Measurements from ENCODE around the gene CNTNAP2.

CNTNAP2 gene

GRCh38 chr7:148142660-148143248 lies 2026.2 kb downstream of the CNTNAP2 start:
- Histone ChIP-seq H3K27ac (ENCODE audit: insufficient read depth in 1 of 2, low read depth in 1 of 2, low read length in 2 of 2, poor library complexity in 1 of 2, severe bottlenecking in 2 of 2) (no peak overlapping the region), H3K4me1 (ENCODE audit: control extremely low read depth in 1 of 4, control insufficient read depth in 4 of 4, insufficient read depth in 4 of 4, low read length in 3 of 4) (no peaks in the 10 kb centered on the region), H3K4me3 (ENCODE audit: control insufficient read depth in 1 of 7, extremely low read depth in 1 of 7, insufficient read depth in 4 of 7, low read depth in 2 of 7, low read length in 6 of 7) (no peak overlapping the region), H3K27me3 (replicated peaks in 2 of 5; ENCODE audit: control insufficient read depth in 4 of 5, insufficient read depth in 5 of 5, low read length in 4 of 5) (peaks cover 0 to 3% (median 0%) of the 10 kb centered on the region in 5 experiments), H3K9me3 (ENCODE audit: control extremely low read depth in 1 of 5, control insufficient read depth in 4 of 5, insufficient read depth in 2 of 5, low read depth in 1 of 5, low read length in 4 of 5) (peaks cover 0 to 5% (median 4%) of the 10 kb centered on the region in 5 experiments), H3K36me3 (ENCODE audit: control insufficient read depth in 4 of 4, insufficient read depth in 4 of 4, low read length in 3 of 4) (no peaks in the 10 kb centered on the region)
- POLR2A ChIA-PET: no interaction called here
- WGBS (ENCODE audit: insufficient coverage): 59% methylated on average over 3 of the region's 4 CpGs
- peak; percentile 33 to 60 (median 52) for DNase-seq
- CTCF ChIA-PET: interaction anchor here (0.8 to 1.9 kb wide), 5 partner anchors 12 to 595 kb away, joined by 3 to 9 read pairs (median 3); no protein-coding TSS in a partner anchor

GRCh38 chr7:148144827-148145226 lies 2028.2 kb downstream of the CNTNAP2 start:
- peaks cover 0 to 4% (median 3%) of the 10 kb centered on the region in 5 experiments for H3K9me3 ChIP-seq (ENCODE audit: control extremely low read depth in 1 of 5, control insufficient read depth in 4 of 5, insufficient read depth in 2 of 5, low read depth in 1 of 5, low read length in 4 of 5)
- H3K36me3 ChIP-seq (ENCODE audit: control insufficient read depth in 4 of 4, insufficient read depth in 4 of 4, low read length in 3 of 4): no peaks in the 10 kb centered on the region
- H3K27ac ChIP-seq (ENCODE audit: insufficient read depth in 1 of 2, low read depth in 1 of 2, low read length in 2 of 2, poor library complexity in 1 of 2, severe bottlenecking in 2 of 2): no peak overlapping the region
- ChIA-PET CTCF (interaction anchor here (1.4 kb wide), 1 partner anchor 18 kb away, joined by 6 read pairs; no protein-coding TSS in a partner anchor), POLR2A (no interaction called here)
- WGBS (ENCODE audit: insufficient coverage): 69% methylated on average over 3 of the region's 4 CpGs
- H3K4me3 ChIP-seq (ENCODE audit: control insufficient read depth in 1 of 7, extremely low read depth in 1 of 7, insufficient read depth in 4 of 7, low read depth in 2 of 7, low read length in 6 of 7): no peak overlapping the region
- no peaks in the 10 kb centered on the region for H3K27me3 ChIP-seq (replicated peaks in 2 of 5; ENCODE audit: control insufficient read depth in 4 of 5, insufficient read depth in 5 of 5, low read length in 4 of 5)
- H3K4me1 ChIP-seq (ENCODE audit: control extremely low read depth in 1 of 4, control insufficient read depth in 4 of 4, insufficient read depth in 4 of 4, low read length in 3 of 4): no peaks in the 10 kb centered on the region
- no peak for DNase-seq

DNA sequence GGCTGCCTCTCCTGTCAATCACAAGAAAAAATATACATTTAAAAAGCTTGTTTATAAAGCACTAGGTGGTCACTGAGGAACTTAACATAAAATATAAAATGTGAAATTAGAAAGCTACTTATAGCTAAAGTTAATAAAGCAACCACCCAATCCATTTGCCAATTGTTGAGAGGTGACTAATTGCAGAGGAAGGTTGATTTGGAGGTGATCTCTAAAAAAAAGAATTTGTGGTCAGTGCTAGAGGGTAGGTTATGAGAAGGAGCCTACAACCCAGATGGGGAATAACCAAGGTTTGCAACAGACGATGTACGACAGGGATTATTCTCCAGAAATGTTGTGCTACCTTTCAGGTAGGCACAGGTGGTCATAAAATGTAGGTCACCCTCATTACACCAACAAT lies 2029.7 kb downstream of the CNTNAP2 start:
- Histone ChIP-seq H3K9me3 (ENCODE audit: control extremely low read depth in 1 of 5, control insufficient read depth in 4 of 5, insufficient read depth in 2 of 5, low read depth in 1 of 5, low read length in 4 of 5) (peaks cover 0 to 2% (median under 1%) of the 10 kb centered on the region in 5 experiments), H3K4me1 (ENCODE audit: control extremely low read depth in 1 of 4, control insufficient read depth in 4 of 4, insufficient read depth in 4 of 4, low read length in 3 of 4) (no peaks in the 10 kb centered on the region), H3K36me3 (ENCODE audit: control insufficient read depth in 4 of 4, insufficient read depth in 4 of 4, low read length in 3 of 4) (no peaks in the 10 kb centered on the region), H3K4me3 (ENCODE audit: control insufficient read depth in 1 of 7, extremely low read depth in 1 of 7, insufficient read depth in 4 of 7, low read depth in 2 of 7, low read length in 6 of 7) (no peak overlapping the region), H3K27ac (ENCODE audit: insufficient read depth in 1 of 2, low read depth in 1 of 2, low read length in 2 of 2, poor library complexity in 1 of 2, severe bottlenecking in 2 of 2) (no peak overlapping the region), H3K27me3 (replicated peaks in 2 of 5; ENCODE audit: control insufficient read depth in 4 of 5, insufficient read depth in 5 of 5, low read length in 4 of 5) (no peaks in the 10 kb centered on the region)
- DNase-seq: no peak
- 100% methylated on average over 2 of the region's 2 CpGs for WGBS (ENCODE audit: insufficient coverage)
- ChIA-PET CTCF (interaction anchor here (0.9 kb wide), 1 partner anchor 38 kb away, joined by 3 read pairs; no protein-coding TSS in a partner anchor), POLR2A (no interaction called here)

GRCh38 chr7:148147438-148147837 lies 2030.8 kb downstream of the CNTNAP2 start:
- H3K4me1 ChIP-seq (ENCODE audit: control extremely low read depth in 1 of 4, control insufficient read depth in 4 of 4, insufficient read depth in 4 of 4, low read length in 3 of 4): no peaks in the 10 kb centered on the region
- CTCF ChIA-PET: no interaction called here
- no peak for DNase-seq
- H3K4me3 ChIP-seq (ENCODE audit: control insufficient read depth in 1 of 7, extremely low read depth in 1 of 7, insufficient read depth in 4 of 7, low read depth in 2 of 7, low read length in 6 of 7): no peak overlapping the region
- H3K27me3 ChIP-seq (replicated peaks in 2 of 5; ENCODE audit: control insufficient read depth in 4 of 5, insufficient read depth in 5 of 5, low read length in 4 of 5): no peaks in the 10 kb centered on the region
- POLR2A ChIA-PET: no interaction called here
- no peaks in the 10 kb centered on the region for H3K36me3 ChIP-seq (ENCODE audit: control insufficient read depth in 4 of 4, insufficient read depth in 4 of 4, low read length in 3 of 4)
- no peak overlapping the region for H3K27ac ChIP-seq (ENCODE audit: insufficient read depth in 1 of 2, low read depth in 1 of 2, low read length in 2 of 2, poor library complexity in 1 of 2, severe bottlenecking in 2 of 2)
- WGBS (ENCODE audit: insufficient coverage): 100% methylated on average over 2 of the region's 6 CpGs
- H3K9me3 ChIP-seq (ENCODE audit: control extremely low read depth in 1 of 5, control insufficient read depth in 4 of 5, insufficient read depth in 2 of 5, low read depth in 1 of 5, low read length in 4 of 5): peaks cover 0 to 10% (median 6%) of the 10 kb centered on the region in 5 experiments

GRCh38 chr7:148148456-148148855 lies 2031.9 kb downstream of the CNTNAP2 start:
- no peak overlapping the region for H3K4me3 ChIP-seq (ENCODE audit: control insufficient read depth in 1 of 7, extremely low read depth in 1 of 7, insufficient read depth in 4 of 7, low read depth in 2 of 7, low read length in 6 of 7)
- CTCF ChIA-PET: no interaction called here
- no peak for DNase-seq
- no peaks in the 10 kb centered on the region for H3K4me1 ChIP-seq (ENCODE audit: control extremely low read depth in 1 of 4, control insufficient read depth in 4 of 4, insufficient read depth in 4 of 4, low read length in 3 of 4)
- WGBS (ENCODE audit: insufficient coverage): 100% methylated on average over 2 of the region's 3 CpGs
- peaks cover 0 to 11% (median 6%) of the 10 kb centered on the region in 5 experiments for H3K9me3 ChIP-seq (ENCODE audit: control extremely low read depth in 1 of 5, control insufficient read depth in 4 of 5, insufficient read depth in 2 of 5, low read depth in 1 of 5, low read length in 4 of 5)
- no peaks in the 10 kb centered on the region for H3K27me3 ChIP-seq (replicated peaks in 2 of 5; ENCODE audit: control insufficient read depth in 4 of 5, insufficient read depth in 5 of 5, low read length in 4 of 5)
- H3K27ac ChIP-seq (ENCODE audit: insufficient read depth in 1 of 2, low read depth in 1 of 2, low read length in 2 of 2, poor library complexity in 1 of 2, severe bottlenecking in 2 of 2): no peak overlapping the region
- POLR2A ChIA-PET: no interaction called here
- no peaks in the 10 kb centered on the region for H3K36me3 ChIP-seq (ENCODE audit: control insufficient read depth in 4 of 4, insufficient read depth in 4 of 4, low read length in 3 of 4)

DNA sequence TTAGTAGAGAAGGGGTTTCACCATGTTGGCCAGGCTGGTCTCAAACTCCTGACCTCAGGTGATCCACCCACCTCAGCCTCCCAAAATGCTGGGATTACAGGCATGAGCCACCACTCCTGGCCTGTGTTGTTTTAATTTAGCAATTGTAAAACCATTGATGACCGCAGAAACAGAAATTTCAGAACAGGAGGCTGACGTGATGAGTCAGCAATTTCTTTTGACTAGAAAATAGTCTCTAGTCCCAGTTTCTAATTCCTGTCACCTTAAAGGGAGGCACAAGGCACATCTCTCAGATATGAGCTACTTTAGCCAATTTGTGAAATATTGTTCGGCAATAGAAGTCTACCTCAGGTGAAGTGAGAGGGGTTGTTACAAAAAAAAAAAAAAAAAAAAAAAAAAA lies 2033.1 kb downstream of the CNTNAP2 start:
- peaks cover 0 to 11% (median 4%) of the 10 kb centered on the region in 5 experiments for H3K9me3 ChIP-seq (ENCODE audit: control extremely low read depth in 1 of 5, control insufficient read depth in 4 of 5, insufficient read depth in 2 of 5, low read depth in 1 of 5, low read length in 4 of 5)
- H3K4me3 ChIP-seq (ENCODE audit: control insufficient read depth in 1 of 7, extremely low read depth in 1 of 7, insufficient read depth in 4 of 7, low read depth in 2 of 7, low read length in 6 of 7): no peak overlapping the region
- H3K36me3 ChIP-seq (ENCODE audit: control insufficient read depth in 4 of 4, insufficient read depth in 4 of 4, low read length in 3 of 4): no peaks in the 10 kb centered on the region
- CTCF ChIA-PET: no interaction called here
- no peaks in the 10 kb centered on the region for H3K4me1 ChIP-seq (ENCODE audit: control extremely low read depth in 1 of 4, control insufficient read depth in 4 of 4, insufficient read depth in 4 of 4, low read length in 3 of 4)
- 100% methylated on average over 3 of the region's 3 CpGs for WGBS (ENCODE audit: insufficient coverage)
- no peak overlapping the region for H3K27ac ChIP-seq (ENCODE audit: insufficient read depth in 1 of 2, low read depth in 1 of 2, low read length in 2 of 2, poor library complexity in 1 of 2, severe bottlenecking in 2 of 2)
- DNase-seq: no peak
- POLR2A ChIA-PET: no interaction called here
- H3K27me3 ChIP-seq (replicated peaks in 2 of 5; ENCODE audit: control insufficient read depth in 4 of 5, insufficient read depth in 5 of 5, low read length in 4 of 5): no peaks in the 10 kb centered on the region

DNA sequence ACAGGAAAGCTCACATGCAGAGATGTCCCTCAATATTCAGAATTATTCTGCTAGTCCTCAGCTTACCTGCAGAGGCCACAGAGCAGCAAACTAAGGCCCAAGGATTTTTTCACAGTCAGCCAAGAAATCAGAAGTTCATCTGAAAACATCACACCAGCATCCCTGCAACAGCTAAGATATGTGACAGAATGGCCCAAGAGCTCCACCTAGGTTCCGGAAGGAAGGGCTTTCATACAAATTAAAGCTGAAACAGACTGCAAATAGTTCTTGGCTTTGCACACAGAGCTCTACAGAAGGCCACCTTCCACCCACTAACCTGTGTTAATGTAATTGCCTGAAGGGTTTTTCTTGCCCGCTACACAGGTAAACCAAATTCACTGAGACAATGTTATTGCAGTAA lies 2035.2 kb downstream of the CNTNAP2 start:
- Histone ChIP-seq H3K27me3 (replicated peaks in 2 of 5; ENCODE audit: control insufficient read depth in 4 of 5, insufficient read depth in 5 of 5, low read length in 4 of 5) (no peaks in the 10 kb centered on the region), H3K36me3 (ENCODE audit: control insufficient read depth in 4 of 4, insufficient read depth in 4 of 4, low read length in 3 of 4) (no peaks in the 10 kb centered on the region), H3K4me1 (ENCODE audit: control extremely low read depth in 1 of 4, control insufficient read depth in 4 of 4, insufficient read depth in 4 of 4, low read length in 3 of 4) (no peaks in the 10 kb centered on the region), H3K9me3 (ENCODE audit: control extremely low read depth in 1 of 5, control insufficient read depth in 4 of 5, insufficient read depth in 2 of 5, low read depth in 1 of 5, low read length in 4 of 5) (peaks cover 0 to 11% (median 4%) of the 10 kb centered on the region in 5 experiments), H3K4me3 (ENCODE audit: control insufficient read depth in 1 of 7, extremely low read depth in 1 of 7, insufficient read depth in 4 of 7, low read depth in 2 of 7, low read length in 6 of 7) (no peak overlapping the region), H3K27ac (ENCODE audit: insufficient read depth in 1 of 2, low read depth in 1 of 2, low read length in 2 of 2, poor library complexity in 1 of 2, severe bottlenecking in 2 of 2) (no peak overlapping the region)
- no peak for DNase-seq
- ChIA-PET CTCF (no interaction called here), POLR2A (no interaction called here)
- WGBS (ENCODE audit: insufficient coverage): no CpG with 5 or more reads among the region's 2 CpGs

Data from common myeloid progenitor, CD34-positive (primary cell).